Dermis lymphatic vessel endothelial cell (primary cell): ENCODE data around the gene ZNF765. TPM values are rescaled to one million over a fixed set of nuclear protein-coding genes. Genes with fewer than 3 reads are reported as not detected.

Source experiments
- total RNA-seq: library from RNA; depleted of rRNA; stranded (reverse); fragments of >200 nt; gene quantifications from 2 replicates; pipeline ENCODE4 v1.2.1, GENCODE V29; 2014

The ZNF765 gene
- total RNA-seq, result 11.5 and 16.1 TPM in 2 replicates

GRCh38 chr19:53394974-53395839, at the start of gene ZNF765:
ZNF765 (plus strand) TSS chr19:53395149; CDS start chr19:53398016, 2,867 bp downstream.

GRCh38 chr19:53365134-53365898, 29.6 kb upstream of the ZNF765 start, which contains the start of gene ZNF525:
ZNF525 (plus strand) TSS chr19:53365705; CDS start chr19:53372282, 6,577 bp downstream.

GRCh38 chr19:53431399-53432087, 36.6 kb downstream of the ZNF765 start, which contains the start of gene ZNF761:
ZNF761 (plus strand) TSS chr19:53431984; CDS start chr19:53447269, 15,285 bp downstream.

GRCh38 chr19:53467485-53468262, 72.7 kb downstream of the ZNF765 start, which contains the start of gene ZNF813:
ZNF813 (plus strand) TSS chr19:53467733; CDS start chr19:53483823, 16,090 bp downstream.

Other genes with a start within 250 kb of the ZNF765 start
- gene ZNF347, start 236.1 kb upstream of the ZNF765 start, total RNA-seq, result 4.4 and 6.8 TPM in 2 replicates
- gene ZNF665, start 201.8 kb upstream of the ZNF765 start, total RNA-seq, result 1.4 and 2.5 TPM in 2 replicates
- gene ZNF677, start 140.3 kb upstream of the ZNF765 start, total RNA-seq, result 13.3 and 13.7 TPM in 2 replicates
- gene VN1R2, start 136.9 kb upstream of the ZNF765 start, total RNA-seq, result not detected in 2 replicates
- not detected in 2 replicates for gene VN1R4, start 127.4 kb upstream of the ZNF765 start, total RNA-seq
- 8.2 and 10.3 TPM in 2 replicates for gene ZNF845, start 61.4 kb upstream of the ZNF765 start, total RNA-seq
- 7.2 and 10.3 TPM in 2 replicates for gene ZNF525, start 29.4 kb upstream of the ZNF765 start, total RNA-seq
- gene ZNF761, start 36.8 kb downstream of the ZNF765 start, total RNA-seq, result 6.9 and 9.4 TPM in 2 replicates
- gene ZNF813, start 72.6 kb downstream of the ZNF765 start, total RNA-seq, result 4.4 and 7.3 TPM in 2 replicates
- 6.7 and 7.4 TPM in 2 replicates for gene ZNF331, start 143.0 kb downstream of the ZNF765 start, total RNA-seq
- not detected in 2 replicates for gene DPRX, start 236.8 kb downstream of the ZNF765 start, total RNA-seq